Measurements from ENCODE around the gene SEPTIN3.

Gene SEPTIN3

DNA sequence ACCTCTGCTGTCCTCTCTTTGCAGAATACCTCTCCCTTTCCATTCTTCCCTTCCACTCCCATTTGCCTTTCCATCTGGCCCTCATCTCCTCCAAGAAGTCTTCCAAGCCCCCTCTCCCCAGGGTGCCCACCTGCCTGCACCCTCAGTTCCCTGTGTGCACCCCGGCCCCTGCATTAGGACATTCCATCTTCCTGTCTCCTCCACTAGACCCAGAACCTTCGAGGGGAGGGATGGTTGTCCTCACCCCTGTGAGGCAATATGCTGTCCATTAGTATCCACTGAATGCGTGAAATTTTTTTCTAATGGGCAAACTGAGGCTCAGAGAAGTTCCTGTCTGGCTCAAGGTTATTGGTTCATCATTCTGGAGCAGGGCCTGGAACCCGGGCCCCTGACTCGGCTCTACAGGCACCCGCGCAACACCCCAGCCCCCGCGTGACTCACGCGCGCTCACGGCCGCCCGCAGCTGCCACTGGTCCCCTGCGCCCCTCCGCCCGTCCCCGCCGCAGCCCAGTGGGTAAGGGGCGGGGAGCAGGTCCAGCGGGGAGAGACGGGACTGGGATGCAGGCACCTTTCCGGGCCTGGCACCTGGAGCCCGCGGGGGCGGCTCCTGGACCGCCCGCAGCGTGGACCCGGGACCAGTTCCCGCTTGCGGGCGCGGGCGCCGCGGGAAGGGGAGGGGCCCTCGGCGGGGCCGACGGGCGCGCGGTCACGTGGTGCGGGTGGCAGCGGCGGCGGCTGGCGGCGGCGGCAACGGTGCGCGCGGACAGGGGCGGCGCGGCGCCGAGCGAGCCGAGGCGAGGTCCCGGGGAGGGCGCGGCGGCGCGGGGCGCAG, 7.0 kb downstream of the SEPTIN3 start:
- DNase-seq = peak; percentile 21

DNA sequence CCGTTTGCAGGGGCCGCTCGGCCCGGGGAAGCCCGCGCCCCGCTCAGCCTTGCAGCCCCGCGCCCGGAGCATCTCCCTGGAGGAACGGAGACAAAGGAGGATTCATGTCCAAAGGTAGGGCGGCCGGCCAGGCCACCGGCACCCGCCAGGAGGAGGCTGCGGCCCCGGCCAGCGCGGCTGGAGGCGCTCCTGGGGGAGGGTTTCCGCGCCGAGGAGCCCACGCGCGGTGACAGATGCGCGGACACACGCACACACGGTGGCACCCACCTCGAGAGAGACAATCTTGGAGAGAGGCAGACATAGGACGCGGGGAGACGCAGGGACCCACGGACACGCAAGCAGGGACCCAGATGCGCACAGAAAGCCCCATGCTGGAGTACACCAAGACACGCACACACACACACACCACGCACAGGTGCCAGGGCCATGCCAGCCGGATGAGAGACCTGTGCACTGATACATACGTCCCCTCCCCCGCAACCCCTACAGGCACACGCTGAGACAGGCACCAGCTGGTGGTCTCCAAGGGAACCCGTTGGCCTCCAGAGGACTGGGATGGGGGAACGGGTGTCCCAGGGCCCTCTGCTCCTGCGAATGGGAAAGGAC, 7.8 kb downstream of the SEPTIN3 start:
- no peak for DNase-seq

DNA sequence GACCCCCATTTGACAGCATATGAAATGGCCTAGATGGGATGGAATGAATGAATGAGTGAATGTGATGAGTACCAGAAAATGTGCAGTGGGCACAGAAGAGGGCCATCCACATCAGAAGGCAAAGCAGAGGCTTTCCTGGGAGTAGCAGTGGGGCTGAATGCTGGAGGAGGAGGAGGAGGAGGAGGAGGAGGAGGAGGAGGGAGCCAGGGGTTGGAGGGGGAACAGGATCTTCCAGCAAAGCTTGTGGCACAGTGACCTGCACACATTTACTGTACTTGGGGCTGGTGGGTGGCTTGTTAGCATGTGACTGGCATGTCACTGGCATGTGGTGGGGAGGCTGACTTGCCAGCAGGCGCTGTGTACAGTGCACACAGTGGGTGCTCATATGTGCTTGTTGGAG, 9.5 kb downstream of the SEPTIN3 start:
- no peak for DNase-seq

DNA sequence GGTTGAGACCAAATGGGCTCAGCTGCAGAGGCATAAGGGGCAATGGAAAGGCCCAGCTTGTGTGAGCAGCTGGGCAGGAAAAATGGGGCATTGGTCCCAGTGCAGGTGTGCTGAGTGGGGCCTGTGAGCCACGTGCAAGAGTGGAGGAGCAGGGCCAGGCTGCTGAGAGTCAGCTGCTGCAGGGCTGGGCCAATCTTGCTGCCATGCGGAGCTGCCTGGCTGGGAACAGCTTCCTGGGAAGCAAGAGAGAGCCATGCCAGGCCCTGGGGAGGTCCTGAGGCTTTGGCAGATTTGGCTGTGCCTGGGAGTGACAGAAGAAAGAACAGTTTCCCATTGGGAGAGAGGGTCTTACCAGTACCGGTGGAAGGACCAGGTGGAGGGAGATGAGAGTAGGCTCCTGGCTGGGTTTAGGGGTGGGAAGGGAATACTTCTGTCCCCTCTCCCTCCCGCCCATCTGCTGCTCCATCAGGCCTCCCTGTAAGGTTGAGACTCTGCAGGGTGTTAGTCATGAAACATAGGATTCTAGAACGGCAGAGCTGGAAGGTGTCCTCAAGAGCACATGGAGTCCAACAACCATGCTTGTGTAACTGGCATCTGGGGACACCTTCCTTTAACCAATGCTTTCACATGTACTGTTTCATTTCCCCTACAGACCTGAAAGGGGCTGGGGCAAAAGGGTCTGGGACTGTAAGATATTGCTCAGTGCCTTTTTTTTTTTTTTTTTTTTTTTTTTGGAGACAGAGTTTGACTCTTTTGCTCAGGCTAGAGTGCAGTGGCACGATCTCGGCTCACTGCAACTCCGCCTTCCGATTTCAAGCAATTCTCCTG, 10.4 kb downstream of the SEPTIN3 start:
- no peak for DNase-seq

DNA sequence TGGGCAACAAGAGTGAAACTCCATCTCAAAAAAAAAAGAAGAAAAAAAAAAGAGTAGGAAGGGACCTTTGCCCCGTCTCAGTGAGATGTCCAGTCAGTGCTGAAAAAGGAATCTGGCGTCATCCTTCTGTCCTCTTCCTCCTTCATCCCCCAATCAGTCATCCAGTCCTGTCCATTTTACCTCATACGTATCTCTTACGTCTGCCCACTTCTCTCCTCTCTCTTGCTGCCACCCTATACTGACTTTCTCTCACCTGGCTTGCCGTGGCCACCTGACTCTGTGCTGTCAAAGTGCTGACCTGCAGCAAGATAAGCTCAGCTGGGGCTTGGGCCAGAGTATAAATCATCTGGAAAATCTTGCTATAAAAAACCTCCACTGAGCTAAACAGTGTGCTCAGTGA, 13.6 kb downstream of the SEPTIN3 start:
- DNase-seq = no peak

DNA sequence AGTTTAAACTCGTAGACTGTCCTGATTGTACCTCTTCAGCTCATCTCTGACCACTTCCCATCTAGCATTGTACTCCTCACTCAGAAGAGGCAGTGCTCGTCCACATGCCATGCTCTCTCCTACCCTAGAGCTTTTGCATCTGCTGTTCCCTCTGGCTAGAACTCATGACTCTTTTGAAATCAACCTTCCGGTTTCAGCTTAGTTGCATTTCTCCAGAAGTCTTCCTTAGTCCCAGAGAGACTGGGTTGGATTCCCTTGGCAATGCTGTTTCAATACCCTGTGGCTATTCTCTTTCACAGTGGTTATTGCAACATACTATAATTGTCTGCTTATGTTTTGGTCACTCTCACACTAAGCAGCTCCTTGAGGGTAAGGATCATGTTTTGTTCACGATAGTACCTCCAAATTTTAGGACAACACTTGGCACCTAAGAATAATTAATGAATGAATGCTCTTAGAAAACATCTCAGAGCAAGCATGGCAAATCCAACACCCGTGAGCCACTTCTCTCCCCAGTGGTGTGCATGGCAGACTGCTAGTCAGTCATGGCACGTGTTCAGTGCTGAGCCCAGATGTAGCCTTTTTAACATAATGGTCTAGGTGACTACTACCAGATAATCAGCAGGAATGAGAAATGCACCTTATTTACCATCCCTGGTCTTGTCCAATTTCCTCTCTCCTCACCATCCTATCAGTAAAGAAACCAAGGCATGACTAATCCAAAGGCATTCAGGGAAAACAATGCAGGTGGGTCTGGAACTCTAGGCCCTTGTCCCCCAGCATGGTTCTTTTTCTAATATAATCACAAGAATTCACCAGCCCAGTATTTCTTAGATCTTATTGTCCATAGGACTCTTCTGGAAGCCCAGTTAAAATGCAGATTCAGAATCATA, 14.5 kb downstream of the SEPTIN3 start:
- DNase-seq = no peak

DNA sequence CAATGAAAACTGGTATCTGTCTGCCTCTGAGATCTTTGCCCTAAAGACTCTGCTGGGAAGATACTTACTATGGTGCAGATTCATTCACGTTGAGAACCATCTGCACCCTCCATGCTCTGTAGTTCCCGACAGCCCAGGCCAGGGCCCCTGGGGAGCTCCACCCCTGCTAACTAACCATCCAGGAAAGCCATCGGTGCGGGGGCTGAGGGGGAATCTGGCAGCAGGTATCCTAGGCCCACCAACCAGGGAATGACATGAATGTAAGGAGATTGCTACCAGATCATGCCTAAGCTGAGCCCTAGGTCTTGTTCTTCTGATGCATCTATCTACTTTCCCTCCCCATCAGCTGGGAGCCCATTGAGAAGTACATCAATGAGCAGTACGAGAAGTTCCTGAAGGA, 18.0 kb downstream of the SEPTIN3 start:
- no peak for DNase-seq

DNA sequence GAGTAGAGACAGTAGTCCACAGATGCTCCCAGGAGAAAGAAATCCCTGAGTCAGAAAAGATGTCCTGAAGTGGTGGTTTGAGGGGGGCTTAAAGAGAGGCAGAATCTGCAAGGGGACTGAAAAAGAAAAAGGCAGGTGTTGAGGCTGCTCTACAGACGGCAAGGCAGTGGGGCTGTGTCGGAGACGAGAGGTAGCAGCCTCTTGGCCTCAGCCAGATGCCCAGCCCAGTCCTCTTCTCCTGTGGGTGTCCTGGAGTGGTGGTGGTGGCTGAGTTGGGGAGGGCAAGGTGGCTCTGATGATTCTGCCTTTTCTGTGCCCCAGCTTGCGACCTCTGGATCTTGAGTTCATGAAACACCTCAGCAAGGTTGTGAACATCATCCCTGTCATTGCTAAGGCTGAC, 20.0 kb downstream of the SEPTIN3 start:
- no peak for DNase-seq

DNA sequence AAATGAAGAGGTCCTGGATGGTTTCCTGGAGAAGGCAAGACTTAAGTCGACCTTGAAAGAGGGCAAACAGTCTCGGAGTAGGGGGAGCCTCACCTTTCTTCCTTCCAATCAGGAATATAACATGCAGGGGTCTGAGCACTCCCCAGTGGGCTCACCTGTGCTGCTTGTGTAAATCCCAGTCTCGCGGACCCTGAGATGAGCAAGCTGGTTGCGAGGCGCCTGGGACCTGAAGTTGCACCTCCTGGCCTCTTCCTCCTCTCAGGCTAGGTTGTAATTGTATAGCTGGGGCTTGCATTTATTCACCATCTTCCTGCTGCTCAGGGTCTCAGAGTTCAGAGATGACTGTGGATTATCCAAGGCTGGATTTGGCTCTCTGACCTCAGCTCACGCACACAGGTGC, 21.9 kb downstream of the SEPTIN3 start:
- DNase-seq = no peak

DNA sequence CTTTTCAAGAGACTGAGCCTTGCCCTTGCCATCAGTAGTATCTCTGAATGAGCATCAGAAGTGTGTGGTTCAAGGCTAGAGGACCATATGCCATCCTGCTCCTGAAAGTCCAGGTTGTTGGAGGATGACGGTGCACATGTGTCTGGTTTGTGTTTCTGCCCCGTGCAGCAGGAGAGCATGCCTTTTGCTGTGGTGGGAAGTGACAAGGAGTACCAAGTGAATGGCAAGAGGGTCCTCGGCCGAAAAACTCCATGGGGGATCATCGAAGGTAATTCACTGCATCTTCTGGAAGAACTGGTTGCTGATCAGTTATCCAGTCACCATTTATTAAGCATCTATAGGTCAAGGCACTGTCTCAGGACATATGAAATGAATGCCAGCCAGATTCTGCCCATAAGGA, 23.3 kb downstream of the SEPTIN3 start:
- no peak for DNase-seq

DNA sequence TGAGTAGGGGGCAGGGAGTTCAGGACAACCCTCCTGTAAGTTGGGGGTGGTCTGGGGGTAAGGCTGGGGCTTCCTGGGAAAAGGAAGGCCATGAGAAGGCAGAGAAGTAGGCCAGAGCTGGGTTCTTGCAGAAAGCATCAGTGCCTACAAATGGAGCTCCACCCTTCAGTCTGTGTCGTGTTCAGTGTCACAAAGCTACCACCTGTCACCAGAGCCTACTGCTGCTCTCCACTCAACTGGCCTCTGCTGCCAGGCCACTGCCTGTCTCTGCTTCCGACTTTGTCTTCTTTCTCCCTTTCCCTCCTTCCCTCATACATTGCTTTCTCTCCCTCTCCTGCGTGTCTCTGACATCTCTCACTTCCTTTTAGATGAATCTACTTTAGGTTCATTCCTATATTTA, 26.0 kb downstream of the SEPTIN3 start:
- no peak for DNase-seq

DNA sequence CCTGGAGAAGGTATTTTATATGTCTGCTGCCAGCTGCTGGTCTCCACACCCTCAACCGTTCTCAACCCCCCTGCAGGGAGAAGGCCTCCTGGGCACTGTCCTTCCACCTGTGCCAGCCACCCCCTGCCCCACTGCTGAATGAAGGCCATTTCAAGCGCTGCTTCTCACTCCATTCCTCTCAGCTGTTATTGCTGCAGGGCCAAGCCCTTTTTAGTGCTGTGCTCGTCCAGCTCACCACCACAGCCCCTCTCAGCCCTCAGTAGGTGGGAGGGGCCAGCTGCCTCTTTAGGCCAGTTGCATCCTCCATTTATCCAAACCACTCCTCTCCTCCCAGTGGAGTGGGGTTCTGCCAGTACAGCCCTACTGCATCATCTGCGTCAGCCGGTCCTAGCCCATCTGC, 27.6 kb downstream of the SEPTIN3 start:
- no peak for DNase-seq

DNA sequence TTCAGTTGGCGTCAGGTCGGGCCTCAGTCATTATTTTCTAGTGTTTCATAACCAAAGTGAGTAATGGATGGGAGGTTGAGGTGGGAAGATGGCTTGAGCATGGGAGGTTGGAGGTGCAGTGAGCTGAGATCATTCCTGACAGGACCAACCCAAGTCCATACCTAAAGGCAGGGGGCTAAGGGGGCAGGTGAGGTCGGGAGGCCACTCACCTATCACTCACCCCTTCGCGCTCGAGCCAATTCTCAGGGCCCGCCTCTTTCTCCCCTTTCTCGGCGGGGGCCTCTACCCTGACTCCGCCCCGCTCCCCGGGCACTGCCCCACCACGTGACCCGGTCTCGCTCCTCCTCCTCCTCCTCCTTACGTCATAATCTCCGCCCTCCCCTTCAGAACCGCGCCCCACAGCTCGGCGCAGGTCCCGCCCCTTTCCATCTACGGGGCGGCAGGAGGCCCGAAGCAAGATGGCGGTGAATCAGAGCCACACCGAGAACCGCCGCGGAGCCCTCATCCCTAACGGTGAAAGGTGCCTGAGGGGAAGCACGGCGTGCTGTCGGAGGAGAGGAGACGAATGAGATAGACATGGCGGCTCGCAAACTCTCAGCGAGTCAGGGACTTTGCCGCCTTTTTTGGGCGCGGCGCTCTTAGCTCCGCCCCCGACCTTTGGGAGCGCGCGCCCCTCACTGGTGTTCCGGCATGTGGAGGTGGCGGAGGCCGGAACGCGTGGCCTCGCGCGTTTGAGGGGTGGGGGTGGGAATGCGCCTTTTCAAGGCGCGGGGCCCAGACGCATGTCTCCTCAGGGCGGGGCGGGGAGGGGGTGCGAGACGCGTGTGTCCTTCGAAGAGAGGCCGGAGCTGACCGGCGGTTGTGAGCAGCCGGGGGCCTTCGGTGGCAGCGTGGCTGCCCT, 29.4 kb downstream of the SEPTIN3 start, which contains the start of gene WBP2NL:
Gene WBP2NL, plus strand, starts transcription at position 428 of the 901 bp plus-strand sequence. Its CDS starts 31 bp downstream, at position 459.
- DNase-seq = peak; percentile 86

DNA sequence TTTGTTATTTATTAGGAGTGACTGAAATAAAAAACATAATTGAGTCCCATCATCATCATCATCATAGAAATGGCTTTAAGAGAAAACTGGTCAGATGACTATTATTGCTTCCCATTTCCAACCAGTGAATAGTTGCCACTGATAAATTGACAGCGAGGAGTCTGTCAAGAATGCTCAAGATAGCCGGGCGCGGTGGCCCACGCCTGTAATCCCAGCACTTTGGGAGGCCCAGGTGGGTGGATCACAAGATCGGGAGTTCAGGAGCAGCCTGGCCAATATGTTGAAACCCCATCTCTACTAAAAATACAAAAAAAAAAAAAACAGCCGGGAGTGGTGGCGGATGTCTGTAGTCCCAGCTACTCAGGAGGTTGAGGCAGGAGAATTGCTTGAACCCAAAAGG, 31.2 kb downstream of the SEPTIN3 start:
- DNase-seq = no peak

DNA sequence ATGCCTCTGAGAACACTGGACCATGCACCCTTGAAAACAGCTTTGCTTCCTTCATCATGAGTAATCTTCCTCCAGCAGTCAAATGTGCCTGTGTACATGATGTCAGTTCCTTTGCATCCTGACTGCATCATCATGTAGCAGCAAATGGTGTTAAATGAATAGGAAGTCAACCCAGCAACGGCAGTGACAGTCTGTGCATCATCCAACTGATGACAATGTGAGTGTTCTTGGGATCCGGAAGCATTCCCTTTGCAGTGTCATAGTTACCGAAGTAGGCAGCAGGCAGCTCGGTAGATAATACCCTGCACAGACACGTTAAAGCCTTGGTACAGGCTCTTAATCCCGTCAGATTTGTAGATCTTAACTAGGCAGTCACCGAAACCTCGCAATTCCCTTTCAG, 31.9 kb downstream of the SEPTIN3 start:
- DNase-seq = no peak

DNA sequence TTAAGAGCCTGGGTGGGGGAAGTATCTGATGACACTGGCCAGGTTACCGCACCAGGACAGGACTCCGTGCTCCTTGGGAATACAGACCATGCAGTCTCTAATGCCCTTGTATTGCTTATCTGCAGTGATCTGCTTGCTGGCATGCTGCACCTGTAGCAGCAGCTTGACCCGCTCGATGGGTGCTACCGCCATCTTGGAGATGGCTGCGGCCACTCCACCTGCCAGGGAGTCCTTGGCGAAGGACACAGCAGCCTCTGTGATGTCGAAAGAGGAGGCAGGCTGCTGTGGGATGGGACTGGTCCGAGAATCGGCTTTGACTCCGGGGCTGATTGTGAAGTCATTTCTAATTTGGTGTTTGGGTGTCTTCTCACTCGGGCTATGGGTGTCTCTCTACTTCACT, 32.5 kb downstream of the SEPTIN3 start:
- no peak for DNase-seq

DNA sequence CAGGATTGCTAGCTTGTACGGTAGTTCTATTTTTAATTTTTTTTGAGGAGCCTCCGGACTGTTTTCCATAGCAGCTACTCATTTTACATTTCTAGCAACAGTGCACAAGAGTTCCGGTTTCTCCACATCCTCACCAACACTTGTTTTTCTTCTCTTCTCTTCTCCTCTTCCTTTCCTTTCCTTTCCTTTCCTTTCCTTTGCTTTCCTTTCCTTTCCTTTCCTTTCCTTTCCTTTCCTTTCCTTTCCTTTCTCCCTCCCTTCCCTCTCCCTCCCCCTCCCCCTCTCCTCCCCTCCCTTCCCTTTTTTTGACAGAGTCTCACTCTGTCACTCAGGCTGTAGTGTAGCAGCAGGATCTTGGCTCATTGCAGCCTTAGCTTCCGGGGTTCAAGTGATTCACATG, 38.7 kb downstream of the SEPTIN3 start:
- DNase-seq = no peak

DNA sequence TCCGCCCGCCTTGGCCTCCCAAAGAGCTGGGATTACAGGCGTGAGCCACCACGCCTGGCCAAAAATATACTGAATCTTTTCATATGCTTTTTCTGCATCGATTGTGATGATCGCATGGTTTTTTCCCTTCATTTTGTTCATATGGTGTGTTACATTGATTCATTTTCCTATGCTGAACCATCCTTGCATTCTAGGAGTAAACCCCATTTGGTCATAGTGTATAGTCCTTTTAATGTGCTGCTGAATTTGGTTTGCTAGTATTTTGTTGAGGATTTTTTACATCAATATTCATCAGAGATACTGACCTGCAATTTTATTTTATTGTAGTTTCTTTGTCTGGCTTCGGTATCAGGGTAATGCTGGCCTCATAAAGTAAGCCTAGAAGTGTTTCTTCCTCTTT, 41.5 kb downstream of the SEPTIN3 start:
- no peak for DNase-seq

DNA sequence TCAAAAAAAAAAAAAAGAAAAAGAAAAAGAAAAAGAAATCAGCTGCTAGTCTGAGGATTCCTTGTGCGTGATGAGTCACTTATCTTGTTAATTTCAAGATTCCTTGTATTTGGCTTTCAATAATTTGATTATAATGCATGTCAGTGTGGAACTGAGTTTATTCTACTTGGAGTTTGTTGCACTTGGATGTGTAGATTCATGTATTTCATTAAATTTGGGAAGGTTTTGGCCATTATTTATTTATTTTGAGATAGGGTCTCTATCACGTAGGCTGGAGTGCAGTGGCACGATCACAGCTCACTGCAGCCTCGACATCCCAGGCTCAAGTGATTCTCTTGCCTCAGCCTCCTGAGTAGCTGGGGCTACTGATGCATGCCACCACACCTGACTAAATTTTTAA, 44.1 kb downstream of the SEPTIN3 start:
- DNase-seq = no peak

DNA sequence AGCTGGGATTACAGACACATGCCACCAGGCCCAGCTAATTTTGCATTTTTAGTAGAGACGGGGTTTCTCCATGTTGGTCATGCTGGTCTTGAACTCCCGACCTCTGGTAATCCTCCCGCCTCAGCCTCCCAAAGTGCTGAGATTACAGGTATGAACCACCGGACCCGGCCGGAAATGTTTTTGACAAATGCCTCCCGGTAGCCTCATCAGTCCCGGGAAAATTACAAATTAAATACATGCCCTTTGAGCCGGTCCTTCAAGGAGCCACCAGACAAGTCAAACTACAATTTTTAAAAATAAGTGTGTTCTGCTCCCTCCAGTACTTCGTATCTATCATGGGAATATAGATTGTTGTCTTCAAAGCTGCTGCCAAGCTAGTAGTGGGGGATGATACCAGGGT, 46.9 kb downstream of the SEPTIN3 start:
- DNase-seq = no peak

DNA sequence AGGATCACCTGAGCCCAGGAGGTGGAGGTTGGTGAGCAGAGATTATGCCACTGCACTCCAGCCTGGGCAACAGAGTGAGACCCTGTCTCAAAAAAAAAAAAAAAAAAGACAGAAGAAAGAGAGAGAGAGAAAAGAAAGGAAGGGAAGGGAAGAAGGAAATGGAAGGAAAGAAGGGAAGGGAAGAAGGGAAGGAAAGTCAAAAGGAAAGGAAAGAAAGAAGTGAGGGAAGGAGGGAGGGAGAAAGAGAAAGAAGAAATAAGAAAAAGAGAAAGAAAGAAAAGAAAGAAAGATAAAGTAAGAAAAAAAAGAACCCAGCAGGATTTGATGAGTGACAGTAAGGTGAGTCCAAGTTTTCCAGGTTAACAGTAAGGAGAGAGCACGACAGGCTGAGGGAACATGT, 49.0 kb downstream of the SEPTIN3 start:
- DNase-seq = no peak
